Left colon (tissue), 2 donors: Measurements from ENCODE around the gene GOLGA6L26. TPM values are rescaled to one million over a fixed set of nuclear protein-coding genes. Genes with fewer than 3 reads are reported as not detected.
"Not testable (repeated sequence)": the region's sequence is repeated elsewhere in the genome, so short reads cannot be mapped to it uniquely, and the experiment has no call there.

Source experiments
- ATAC-seq: fragments of 200-7000 bp; cut with Tn5 transposase; one replicate; pipeline ENCODE4 v1.9.1; 2020; ENCODE audit warnings: mild to moderate bottlenecking, moderate library complexity
- DNase-seq, 2 donors: peaks; one replicate each; pipeline ENCODE4 v3.0.0-alpha.2; 2020
- intact Hi-C, 2 donors: fragments of 100-400 bp; cut with DNase I in 1 of 2; cut with micrococcal nuclease in 1 of 2; formaldehyde crosslinking; loops; one replicate each; pipeline versions ENCODE4 v1.11.2 to v1.14.0; 2022; cut with DNase I, micrococcal nuclease
- long read RNA-seq: library from polyadenylated mRNA; unstranded; transcript quantifications from one replicate; pipeline ENCODE4 v2.0.0, GENCODE V29; 2021
- total RNA-seq, 2 donors: library from RNA; stranded (reverse); fragmentation: NEBNext Ultra II Directional; extraction: Animal tissue kit (Norgen Biotek cat#: 25700); gene quantifications; one replicate each; pipeline ENCODE4 v1.2.1, GENCODE V29; 2021
- donor health status: DM: no; HTN: no; CAD: no.
- donor health status: DM: yes; HTN: yes; CAD: no.

Gene GOLGA6L26
- total RNA-seq: not detected
- long read RNA-seq: 0 reads

- ATAC-seq, DNase-seq, intact Hi-C loops: not testable (repeated sequence)
Observed at GRCh38 chr15:23334096-23334495, at the start of gene GOLGA6L26. Gene GOLGA6L26, minus strand, starts transcription at chr15:23334196. Its CDS starts 61 bp downstream, at chr15:23334135.

GRCh38 chr15:23381192-23381591 lies 47.2 kb upstream of the GOLGA6L26 start:
- ATAC-seq, DNase-seq, intact Hi-C loops: not testable (repeated sequence)

GRCh38 chr15:23380700-23381099 lies 46.7 kb upstream of the GOLGA6L26 start:
- DNase-seq, ATAC-seq, intact Hi-C loops: not testable (repeated sequence)

GRCh38 chr15:23378946-23379345 lies 45.0 kb upstream of the GOLGA6L26 start:
- DNase-seq, intact Hi-C loops, ATAC-seq: not testable (repeated sequence)

GRCh38 chr15:23374226-23374625 lies 40.2 kb upstream of the GOLGA6L26 start:
- intact Hi-C loops, DNase-seq, ATAC-seq: not testable (repeated sequence)

GRCh38 chr15:23372891-23373600 lies 39.0 kb upstream of the GOLGA6L26 start:
- ATAC-seq, DNase-seq, intact Hi-C loops: not testable (repeated sequence)

- DNase-seq: no peak
- intact Hi-C loops: no loop called here
- ATAC-seq: no peak
Observed at GRCh38 chr15:23372284-23372683, 38.3 kb upstream of the GOLGA6L26 start.

GRCh38 chr15:23371868-23372267 lies 37.9 kb upstream of the GOLGA6L26 start:
- DNase-seq, ATAC-seq, intact Hi-C loops: not testable (repeated sequence)

GRCh38 chr15:23371134-23371533 lies 37.1 kb upstream of the GOLGA6L26 start:
- intact Hi-C loops, DNase-seq, ATAC-seq: not testable (repeated sequence)

GRCh38 chr15:23370578-23370977 lies 36.6 kb upstream of the GOLGA6L26 start:
- intact Hi-C loops: no loop called here
- DNase-seq (no peak), ATAC-seq (no peak)

GRCh38 chr15:23364261-23364660 lies 30.3 kb upstream of the GOLGA6L26 start:
- intact Hi-C loops, ATAC-seq, DNase-seq: not testable (repeated sequence)

GRCh38 chr15:23362622-23363021 lies 28.6 kb upstream of the GOLGA6L26 start:
- intact Hi-C loops, ATAC-seq: not testable (repeated sequence)
- DNase-seq: peak in 1 of 2 donors; percentile 41

- intact Hi-C loops, ATAC-seq, DNase-seq: not testable (repeated sequence)
Observed at GRCh38 chr15:23354448-23354847, 20.5 kb upstream of the GOLGA6L26 start, which contains the start of gene GOLGA8S. Gene GOLGA8S, plus strand, starts transcription at chr15:23354748. Its CDS starts 62 bp downstream, at chr15:23354810.

- DNase-seq, intact Hi-C loops, ATAC-seq: not testable (repeated sequence)
Observed at GRCh38 chr15:23311233-23311632, 22.8 kb downstream of the GOLGA6L26 start.

GRCh38 chr15:23305921-23306320 lies 28.1 kb downstream of the GOLGA6L26 start:
- intact Hi-C loops, ATAC-seq: not testable (repeated sequence)
- DNase-seq: peak in 1 of 2 donors; percentile 38

- DNase-seq, intact Hi-C loops: not testable (repeated sequence)
- peak; percentile 80 for ATAC-seq
Observed at GRCh38 chr15:23304805-23305204, 29.2 kb downstream of the GOLGA6L26 start.

GRCh38 chr15:23304267-23304666 lies 29.7 kb downstream of the GOLGA6L26 start:
- intact Hi-C loops, ATAC-seq, DNase-seq: not testable (repeated sequence)

GRCh38 chr15:23303654-23304053 lies 30.3 kb downstream of the GOLGA6L26 start:
- ATAC-seq, intact Hi-C loops: not testable (repeated sequence)
- DNase-seq: peak; percentile 38 to 40

GRCh38 chr15:23303246-23303645 lies 30.8 kb downstream of the GOLGA6L26 start:
- ATAC-seq: peak; percentile 84

More at GRCh38 chr15:23303246-23303645, 30.8 kb downstream of the GOLGA6L26 start:
- DNase-seq, intact Hi-C loops: not testable (repeated sequence)
